Mesenchymal stem cell (in vitro differentiated cells and primary cell): ENCODE measurements around the gene GPR45.

Source experiments
- DNase-seq: peaks from one replicate; pipeline ENCODE4 v3.0.0-alpha.2; 2013
- H2AFZ ChIP-seq: one replicate; pipeline ENCODE4 v1.6.1; 2013; ENCODE audit warnings: low read depth, mild to moderate bottlenecking, control low read depth, inconsistent platforms, low read length, moderate library complexity
- H2AK5ac ChIP-seq: 2 replicates; pipeline ENCODE4 v1.6.1; 2013; ENCODE audit warnings: low read length, moderate library complexity, mild to moderate bottlenecking, inconsistent platforms; ENCODE audit not compliant: severe bottlenecking
- H2BK120ac ChIP-seq: one replicate; pipeline ENCODE4 v1.6.1; 2013; ENCODE audit warnings: low read depth, mild to moderate bottlenecking, inconsistent platforms, low read length, moderate library complexity
- H2BK12ac ChIP-seq, 2 experiments: one replicate each; pipeline ENCODE4 v1.6.1; 2013; ENCODE audit warnings: inconsistent platforms in 2 of 2, low read length in 2 of 2, mild to moderate bottlenecking in 2 of 2, moderate library complexity in 2 of 2, control low read depth in 1 of 2
- H2BK15ac ChIP-seq: one replicate; pipeline ENCODE4 v1.6.1; 2013; ENCODE audit warnings: mild to moderate bottlenecking, low read depth, inconsistent platforms; ENCODE audit not compliant: poor library complexity, severe bottlenecking
- H2BK5ac ChIP-seq: 2 replicates; pipeline ENCODE4 v1.6.1; 2013; ENCODE audit warnings: low read depth, mild to moderate bottlenecking, low read length, control low read depth, inconsistent platforms; ENCODE audit not compliant: poor library complexity, severe bottlenecking
- H3K14ac ChIP-seq, 2 experiments: one replicate each; pipeline ENCODE4 v1.6.1; 2013; ENCODE audit warnings: inconsistent platforms in 2 of 2, low read length in 2 of 2, control low read depth in 1 of 2, mild to moderate bottlenecking in 1 of 2, moderate library complexity in 1 of 2
- H3K18ac ChIP-seq, 2 experiments: one replicate each; pipeline ENCODE4 v1.6.1; 2013; ENCODE audit warnings: inconsistent platforms in 2 of 2, low read length in 2 of 2, control low read depth in 1 of 2, low read depth in 1 of 2, mild to moderate bottlenecking in 1 of 2
- H3K23ac ChIP-seq, 2 experiments: one replicate each; pipeline ENCODE4 v1.6.1; 2013; ENCODE audit warnings: inconsistent platforms in 2 of 2, low read length in 2 of 2, mild to moderate bottlenecking in 2 of 2, moderate library complexity in 2 of 2, control low read depth in 1 of 2
- H3K27ac ChIP-seq: 2 replicates; pipeline ENCODE4 v1.5.1; 2013; ENCODE audit warnings: mild to moderate bottlenecking, moderate library complexity, low read length, control low read depth, inconsistent platforms; ENCODE audit not compliant: poor library complexity, severe bottlenecking
- H3K27me3 ChIP-seq, 2 experiments: 2 replicates each; pipeline versions ENCODE4 v1.6.1 to v1.7.0; 2013; ENCODE audit warnings: low read length in 2 of 2, mild to moderate bottlenecking in 2 of 2, moderate library complexity in 2 of 2, control low read depth in 1 of 2, inconsistent platforms in 1 of 2; ENCODE audit not compliant: control insufficient read depth in 1 of 2, insufficient read depth in 1 of 2
- H3K36me3 ChIP-seq, 2 experiments: 2 replicates each; pipeline versions ENCODE4 v1.6.1 to v1.7.0; 2013; ENCODE audit warnings: low read length in 2 of 2, control low read depth in 1 of 2, inconsistent platforms in 1 of 2, low read depth in 1 of 2, mild to moderate bottlenecking in 1 of 2; ENCODE audit not compliant: insufficient read depth in 2 of 2, control insufficient read depth in 1 of 2
- H3K4ac ChIP-seq, 2 experiments: one replicate each; pipeline ENCODE4 v1.6.1; 2013; ENCODE audit warnings: inconsistent platforms in 2 of 2, low read length in 2 of 2, mild to moderate bottlenecking in 2 of 2, moderate library complexity in 2 of 2, control low read depth in 1 of 2, low read depth in 1 of 2
- H3K4me1 ChIP-seq: 2 replicates; pipeline ENCODE4 v1.6.1; 2013; ENCODE audit warnings: low read depth, low read length, control low read depth; ENCODE audit not compliant: control insufficient read depth, insufficient read depth
- H3K4me2 ChIP-seq: 2 replicates; pipeline ENCODE4 v1.6.1; 2013; ENCODE audit warnings: low read length, mild to moderate bottlenecking, inconsistent platforms; ENCODE audit not compliant: poor library complexity, severe bottlenecking
- H3K4me3 ChIP-seq, 2 experiments: 2 replicates each; pipeline versions ENCODE4 v1.5.1 to v1.7.0; 2013; ENCODE audit warnings: low read length in 2 of 2, mild to moderate bottlenecking in 2 of 2, control low read depth in 1 of 2, low read depth in 1 of 2; ENCODE audit not compliant: insufficient read depth in 1 of 2
- H3K79me1 ChIP-seq: replicated peaks from 2 replicates; pipeline ENCODE4 v1.6.1; 2013; ENCODE audit warnings: mild to moderate bottlenecking, control low read depth, low read length, inconsistent platforms; ENCODE audit not compliant: poor library complexity, severe bottlenecking
- H3K9ac ChIP-seq: 2 replicates; pipeline ENCODE4 v1.7.0; 2013; ENCODE audit warnings: mild to moderate bottlenecking, low read length, moderate library complexity
- H3K9me3 ChIP-seq: 2 replicates; pipeline ENCODE4 v1.7.0; 2013; ENCODE audit warnings: mild to moderate bottlenecking, low read length; ENCODE audit not compliant: control insufficient read depth
- H4K8ac ChIP-seq: one replicate; pipeline ENCODE4 v1.6.1; 2013; ENCODE audit warnings: inconsistent platforms, mild to moderate bottlenecking, low read length, moderate library complexity
- H4K91ac ChIP-seq: one replicate; pipeline ENCODE4 v1.6.1; 2013; ENCODE audit warnings: mild to moderate bottlenecking, low read length, inconsistent platforms
- WGBS: methylation state at CpG from one replicate; pipeline ENCODE4 v1.1.7; 2013; ENCODE audit warnings: mixed read lengths; 5-methylcytosine and 5-hydroxymethylcytosine counted together

GPR45 gene

DNA sequence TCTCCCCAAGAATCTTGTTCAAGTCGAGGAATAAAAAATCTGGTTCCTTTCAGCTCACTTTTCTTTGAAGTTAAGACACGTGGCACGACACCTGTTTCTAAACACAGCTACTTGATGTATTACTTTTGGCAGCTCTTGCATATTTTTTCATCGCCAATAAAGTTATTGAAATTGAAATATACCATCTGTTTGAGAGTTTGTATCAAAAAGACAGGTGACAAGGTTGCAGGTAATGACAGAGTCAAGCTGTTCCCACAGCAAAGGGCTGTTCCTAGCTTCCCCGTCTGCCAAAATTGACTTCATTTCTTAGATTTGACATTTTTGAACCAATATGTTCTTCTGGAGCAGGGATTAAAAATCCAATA, 5.5 kb upstream of the GPR45 start:
- WGBS: 78% methylated on average over 5 of the region's 5 CpGs
- H3K14ac ChIP-seq: no peak overlapping the region
- H2AFZ ChIP-seq: no peak overlapping the region
- H3K27ac ChIP-seq: no peak overlapping the region
- H3K36me3 ChIP-seq: no peaks in the 10 kb centered on the region
- H3K4ac ChIP-seq: no peak overlapping the region
- no peak overlapping the region for H3K4me3 ChIP-seq
- no peak overlapping the region for H2BK5ac ChIP-seq
- no peak overlapping the region for H2BK120ac ChIP-seq
- peaks cover 11% of the 10 kb centered on the region for H3K4me1 ChIP-seq
- no peak overlapping the region for H3K18ac ChIP-seq
- no peak overlapping the region for H2BK12ac ChIP-seq
- no peaks in the 10 kb centered on the region for H3K79me1 ChIP-seq
- no peak overlapping the region for H3K4me2 ChIP-seq
- no peak overlapping the region for H3K9ac ChIP-seq
- H2BK15ac ChIP-seq: no peak overlapping the region
- no peak overlapping the region for H4K91ac ChIP-seq
- peaks cover 0 to 5% of the 10 kb centered on the region in 2 experiments for H3K27me3 ChIP-seq
- no peak for DNase-seq
- no peak overlapping the region for H3K23ac ChIP-seq
- H2AK5ac ChIP-seq: no peak overlapping the region
- no peaks in the 10 kb centered on the region for H3K9me3 ChIP-seq
- H4K8ac ChIP-seq: no peak overlapping the region

- no peak overlapping the region for H3K4me2 ChIP-seq
- no peaks in the 10 kb centered on the region for H3K9me3 ChIP-seq
- H2BK12ac ChIP-seq: no peak overlapping the region
- H2BK120ac ChIP-seq: no peak overlapping the region
- H3K27ac ChIP-seq: no peak overlapping the region
- peak overlapping the region; percentile 51 for H2AFZ ChIP-seq
- H3K14ac ChIP-seq: no peak overlapping the region
- WGBS: 93% methylated on average over 31 of the region's 41 CpGs
- peaks cover 0 to 4% of the 10 kb centered on the region in 2 experiments for H3K36me3 ChIP-seq
- no peak overlapping the region for H4K91ac ChIP-seq
- H3K79me1 ChIP-seq: no peaks in the 10 kb centered on the region
- H4K8ac ChIP-seq: peak overlapping the region; percentile 42
- no peak overlapping the region for H3K4ac ChIP-seq
- peak overlapping the region; percentile 79 for H2BK5ac ChIP-seq
- H2AK5ac ChIP-seq: peak overlapping the region; percentile 91
- H3K4me3 ChIP-seq: no peak overlapping the region
- peaks cover 0 to 5% of the 10 kb centered on the region in 2 experiments for H3K27me3 ChIP-seq
- no peak overlapping the region for H3K23ac ChIP-seq
- no peak for DNase-seq
- H2BK15ac ChIP-seq: no peak overlapping the region
- no peak overlapping the region for H3K18ac ChIP-seq
- no peak overlapping the region for H3K9ac ChIP-seq
- peaks cover 11% of the 10 kb centered on the region for H3K4me1 ChIP-seq
These were observed 4.3 kb upstream of the GPR45 start for GRCh38 chr2:105237045-105237765.

GRCh38 chr2:105238664-105239240, 2.8 kb upstream of the GPR45 start:
- WGBS: 85% methylated on average over 14 of the region's 14 CpGs
- H3K36me3 ChIP-seq: peaks cover 0 to 9% of the 10 kb centered on the region in 2 experiments
- H2BK120ac ChIP-seq: no peak overlapping the region
- DNase-seq: no peak
- peak overlapping the region in 1 of 2 experiments; percentile 18 for H2BK12ac ChIP-seq
- no peaks in the 10 kb centered on the region for H3K79me1 ChIP-seq
- no peak overlapping the region for H3K4me3 ChIP-seq
- H4K8ac ChIP-seq: no peak overlapping the region
- peaks cover 16% of the 10 kb centered on the region for H3K4me1 ChIP-seq
- no peaks in the 10 kb centered on the region for H3K9me3 ChIP-seq
- no peak overlapping the region for H3K4me2 ChIP-seq
- peaks cover 0 to 5% of the 10 kb centered on the region in 2 experiments for H3K27me3 ChIP-seq
- H3K9ac ChIP-seq: no peak overlapping the region
- H4K91ac ChIP-seq: no peak overlapping the region
- H3K27ac ChIP-seq: peak overlapping the region; percentile 94
- no peak overlapping the region for H3K14ac ChIP-seq
- H2BK5ac ChIP-seq: peak overlapping the region; percentile 63
- H2AK5ac ChIP-seq: peak overlapping the region; percentile 50
- no peak overlapping the region for H2AFZ ChIP-seq
- H3K18ac ChIP-seq: peak overlapping the region in 1 of 2 experiments; percentile 1
- H3K23ac ChIP-seq: no peak overlapping the region
- H2BK15ac ChIP-seq: no peak overlapping the region
- no peak overlapping the region for H3K4ac ChIP-seq

DNA sequence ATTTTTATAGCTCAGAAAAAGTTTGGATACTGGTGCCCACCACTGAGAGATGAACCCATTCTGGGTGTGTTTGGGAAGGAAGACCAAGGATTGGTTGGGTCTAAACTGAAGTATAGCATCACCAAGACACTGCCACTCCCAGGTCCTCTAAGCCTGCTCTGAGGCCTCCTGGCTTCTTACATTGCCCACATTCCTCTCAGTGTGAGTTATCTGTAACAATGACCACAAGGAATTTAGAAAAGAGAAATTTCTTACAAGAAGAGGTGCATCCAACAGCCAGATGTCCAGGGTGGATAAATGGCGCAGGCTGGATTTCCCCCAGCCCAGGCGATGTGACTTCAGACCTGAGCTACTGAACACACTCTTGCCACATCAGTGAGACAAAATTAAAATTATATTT, 1.6 kb upstream of the GPR45 start:
- Histone ChIP-seq H3K18ac (no peak overlapping the region), H3K23ac (no peak overlapping the region), H3K79me1 (no peaks in the 10 kb centered on the region), H2AFZ (no peak overlapping the region), H2BK5ac (no peak overlapping the region), H3K4me1 (peaks cover 17% of the 10 kb centered on the region), H2AK5ac (no peak overlapping the region), H3K4me2 (no peak overlapping the region), H3K27ac (peak overlapping the region; percentile 96), H3K27me3 (peaks cover 0 to 5% of the 10 kb centered on the region in 2 experiments), H2BK12ac (no peak overlapping the region), H3K9ac (peak overlapping the region; percentile 32), H3K36me3 (peaks cover 0 to 9% of the 10 kb centered on the region in 2 experiments), H3K4me3 (no peak overlapping the region), H2BK15ac (no peak overlapping the region), H4K91ac (no peak overlapping the region), H3K4ac (no peak overlapping the region), H3K14ac (no peak overlapping the region), H2BK120ac (no peak overlapping the region), H4K8ac (no peak overlapping the region), H3K9me3 (no peaks in the 10 kb centered on the region)
- DNase-seq: peak; percentile 83
- 50% methylated on average over 1 of the region's 2 CpGs for WGBS
